GM15510 (cell line): Measurements from ENCODE around the gene GYPC.

Experiments
- POLR2A ChIP-seq: IDR thresholded peaks from 3 replicates; pipeline ENCODE4 v1.6.1; 2011; ENCODE audit warnings: borderline replicate concordance; ENCODE audit not compliant: insufficient read length; ENCODE audit errors: extremely low read depth

GYPC gene

DNA sequence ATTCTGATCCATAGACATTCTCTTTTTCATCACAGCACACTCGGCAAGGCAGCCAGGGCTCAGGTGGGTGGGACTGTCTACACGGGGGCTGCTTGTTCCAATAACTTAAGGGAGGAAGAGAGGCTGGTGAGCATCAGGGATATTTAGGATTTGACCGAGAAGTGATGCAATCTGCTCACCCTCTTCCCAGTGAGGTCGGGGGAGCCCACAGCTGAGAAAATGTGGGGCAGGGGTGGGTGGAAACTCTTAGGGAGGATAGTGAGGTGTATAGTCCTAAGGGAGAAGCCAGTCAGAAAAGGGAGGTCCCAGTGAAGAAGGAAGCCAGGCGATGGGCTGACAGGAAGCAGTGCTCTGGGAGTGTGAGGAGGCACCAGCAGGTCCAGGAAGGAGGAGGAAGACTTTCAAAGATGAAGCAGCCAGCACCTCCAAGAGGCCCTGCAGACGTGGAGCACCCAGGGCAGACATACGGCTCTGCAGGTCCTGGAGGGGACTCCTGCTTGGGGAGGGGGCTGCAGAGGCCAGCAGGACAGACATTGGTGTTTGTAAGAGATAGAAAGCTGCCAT, 76.8 kb downstream of the GYPC start:
- no peak for TF ChIP-seq POLR2A

- no peak for TF ChIP-seq POLR2A
Observed at GRCh38 chr2:126733795-126734194, 77.8 kb downstream of the GYPC start.

GRCh38 chr2:126736133-126736874, 80.3 kb downstream of the GYPC start:
- no peak for TF ChIP-seq POLR2A

DNA sequence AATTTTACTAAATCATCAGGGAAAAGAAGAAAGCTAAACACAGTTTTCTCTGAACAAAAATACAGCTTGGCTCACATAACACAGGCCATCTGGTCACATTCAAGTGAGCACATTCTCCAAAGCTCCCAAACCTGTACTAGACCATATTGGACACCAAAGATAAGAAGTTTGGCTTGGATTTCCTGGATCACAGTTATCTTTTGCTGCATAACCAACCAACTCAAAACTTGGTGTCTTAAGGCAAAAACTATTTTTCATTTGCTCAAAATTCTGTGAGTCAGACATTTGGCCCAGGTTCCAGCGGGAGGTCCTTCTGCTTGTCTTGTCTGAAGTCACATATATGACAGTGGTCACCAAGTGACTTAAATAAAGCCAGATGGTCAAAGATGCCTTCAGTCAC, 83.2 kb downstream of the GYPC start:
- no peak for TF ChIP-seq POLR2A

GRCh38 chr2:126744640-126745039, 88.7 kb downstream of the GYPC start:
- no peak for TF ChIP-seq POLR2A
